LNCaP clone FGC (cell line): Measurements from ENCODE around the gene RNF225.
A peak's percentile ranks its signal among the peaks of the same experiment; 100 is the strongest.

ENCODE experiments used
- DNase-seq: peaks from one replicate; pipeline ENCODE4 v3.0.0-alpha.2; 2011; ENCODE audit warnings: low read depth
- H3K4me3 ChIP-seq: 2 replicates; pipeline ENCODE4 v1.5.1; 2011; ENCODE audit warnings: mild to moderate bottlenecking, low read depth, low read length, control low read depth
- CTCF ChIP-seq: IDR thresholded peaks from 2 replicates; pipeline ENCODE4 v1.5.1; 2012; ENCODE audit warnings: mild to moderate bottlenecking; ENCODE audit not compliant: control insufficient read depth, insufficient read depth; ENCODE audit errors: extremely low read depth

RNF225 gene

GRCh38 chr19:58385891-58386575 lies 9.4 kb upstream of the RNF225 start:
- H3K4me3 ChIP-seq = peak overlapping the region; percentile 76
- DNase-seq = no peak
- TF ChIP-seq CTCF = no peak

GRCh38 chr19:58386576-58387337 lies 8.7 kb upstream of the RNF225 start, which contains the start of gene RPS5:
Gene RPS5 (plus strand): TSS chr19:58387269. CDS start chr19:58388138, 869 bp downstream.
- no peak for TF ChIP-seq CTCF
- DNase-seq = peak; percentile 97
- H3K4me3 ChIP-seq = peak within 1 kb of the TSS; percentile 76

- 0 out of 2 replicates have a peak, but pooled peaks have one; percentile 8 for TF ChIP-seq CTCF
- no peak for DNase-seq
- H3K4me3 ChIP-seq = peak overlapping the region; percentile 76
Observed at GRCh38 chr19:58387338-58388174, 7.9 kb upstream of the RNF225 start.

- no peak for TF ChIP-seq CTCF
- no peak for DNase-seq
- peak overlapping the region; percentile 76 for H3K4me3 ChIP-seq
Observed at GRCh38 chr19:58388175-58388526, 7.3 kb upstream of the RNF225 start.

- H3K4me3 ChIP-seq = no peak overlapping the region
- no peak for DNase-seq
- no peak for TF ChIP-seq CTCF
Observed at GRCh38 chr19:58392945-58393724, 2.3 kb upstream of the RNF225 start.

- H3K4me3 ChIP-seq = no peak overlapping the region
- no peak for DNase-seq
- no peak for TF ChIP-seq CTCF
Observed at GRCh38 chr19:58393725-58394033, 1.8 kb upstream of the RNF225 start.
